Measurements from ENCODE around the gene CBX7.

The CBX7 gene

GRCh38 chr22:39177791-39178190, 25.3 kb upstream of the CBX7 start:
- TF ChIP-seq GATA2 (IDR thresholded peaks at IDR 0.05; ENCODE audit: low read depth, low read length) (no peak), GATA3 (IDR thresholded peaks at IDR 0.05; ENCODE audit: low read depth, low read length) (no peak)

- no peak for TF ChIP-seq GATA2 (IDR thresholded peaks at IDR 0.05; ENCODE audit: low read depth, low read length)
- TF ChIP-seq GATA3 (IDR thresholded peaks at IDR 0.05; ENCODE audit: low read depth, low read length): no peak
Observed at GRCh38 chr22:39177456-39177775, 24.9 kb upstream of the CBX7 start.

GRCh38 chr22:39176714-39177455, 24.4 kb upstream of the CBX7 start:
- TF ChIP-seq GATA3 (IDR thresholded peaks at IDR 0.05; ENCODE audit: low read depth, low read length): no peak
- TF ChIP-seq GATA2 (IDR thresholded peaks at IDR 0.05; ENCODE audit: low read depth, low read length): no peak

GRCh38 chr22:39176143-39176713, 23.7 kb upstream of the CBX7 start:
- TF ChIP-seq GATA2 (IDR thresholded peaks at IDR 0.05; ENCODE audit: low read depth, low read length): no peak
- no peak for TF ChIP-seq GATA3 (IDR thresholded peaks at IDR 0.05; ENCODE audit: low read depth, low read length)

- TF ChIP-seq GATA3 (IDR thresholded peaks at IDR 0.05; ENCODE audit: low read depth, low read length) (no peak), GATA2 (IDR thresholded peaks at IDR 0.05; ENCODE audit: low read depth, low read length) (no peak)
Observed at GRCh38 chr22:39175353-39176142, 23.1 kb upstream of the CBX7 start.

GRCh38 chr22:39174498-39175352, 22.2 kb upstream of the CBX7 start:
- TF ChIP-seq GATA3 (IDR thresholded peaks at IDR 0.05; ENCODE audit: low read depth, low read length): no peak

- TF ChIP-seq GATA3 (IDR thresholded peaks at IDR 0.05; ENCODE audit: low read depth, low read length) (no peak), GATA2 (IDR thresholded peaks at IDR 0.05; ENCODE audit: low read depth, low read length) (no peak)
Observed at GRCh38 chr22:39173787-39174497, 21.5 kb upstream of the CBX7 start.

- TF ChIP-seq GATA3 (IDR thresholded peaks at IDR 0.05; ENCODE audit: low read depth, low read length): no peak
- no peak for TF ChIP-seq GATA2 (IDR thresholded peaks at IDR 0.05; ENCODE audit: low read depth, low read length)
Observed at GRCh38 chr22:39173050-39173706, 20.7 kb upstream of the CBX7 start.

GRCh38 chr22:39171623-39172264, 19.3 kb upstream of the CBX7 start:
- TF ChIP-seq GATA2 (IDR thresholded peaks at IDR 0.05; ENCODE audit: low read depth, low read length) (no peak), GATA3 (IDR thresholded peaks at IDR 0.05; ENCODE audit: low read depth, low read length) (no peak)

- TF ChIP-seq GATA3 (IDR thresholded peaks at IDR 0.05; ENCODE audit: low read depth, low read length): no peak
- no peak for TF ChIP-seq GATA2 (IDR thresholded peaks at IDR 0.05; ENCODE audit: low read depth, low read length)
Observed at GRCh38 chr22:39170825-39171622, 18.5 kb upstream of the CBX7 start.

GRCh38 chr22:39169797-39170466, 17.5 kb upstream of the CBX7 start:
- TF ChIP-seq GATA2 (IDR thresholded peaks at IDR 0.05; ENCODE audit: low read depth, low read length) (no peak), GATA3 (IDR thresholded peaks at IDR 0.05; ENCODE audit: low read depth, low read length) (no peak)

Measured in SH-SY5Y (cell line).